Tibial nerve (tissue), 3 donors: ENCODE measurements around the gene FGA.

Experiments used
- CTCF ChIP-seq, 5 experiments: fragments of 200-600 bp in 3 of 5; fragments of 450-650 bp in 2 of 5; sonication (generic) in 3 of 5; IDR thresholded peaks; one replicate each; pipeline ENCODE4 v1.5.1; 2016 to 2019; ENCODE audit warnings: antibody characterized with exemption in 5 of 5, mild to moderate bottlenecking in 3 of 5, moderate library complexity in 2 of 5
- POLR2A ChIP-seq, 2 donors: fragments of 450-650 bp; IDR thresholded peaks; one replicate each; pipeline ENCODE4 v1.6.1; 2017; ENCODE audit warnings: antibody characterized with exemption in 2 of 2, mild to moderate bottlenecking in 2 of 2, moderate library complexity in 2 of 2

DNA sequence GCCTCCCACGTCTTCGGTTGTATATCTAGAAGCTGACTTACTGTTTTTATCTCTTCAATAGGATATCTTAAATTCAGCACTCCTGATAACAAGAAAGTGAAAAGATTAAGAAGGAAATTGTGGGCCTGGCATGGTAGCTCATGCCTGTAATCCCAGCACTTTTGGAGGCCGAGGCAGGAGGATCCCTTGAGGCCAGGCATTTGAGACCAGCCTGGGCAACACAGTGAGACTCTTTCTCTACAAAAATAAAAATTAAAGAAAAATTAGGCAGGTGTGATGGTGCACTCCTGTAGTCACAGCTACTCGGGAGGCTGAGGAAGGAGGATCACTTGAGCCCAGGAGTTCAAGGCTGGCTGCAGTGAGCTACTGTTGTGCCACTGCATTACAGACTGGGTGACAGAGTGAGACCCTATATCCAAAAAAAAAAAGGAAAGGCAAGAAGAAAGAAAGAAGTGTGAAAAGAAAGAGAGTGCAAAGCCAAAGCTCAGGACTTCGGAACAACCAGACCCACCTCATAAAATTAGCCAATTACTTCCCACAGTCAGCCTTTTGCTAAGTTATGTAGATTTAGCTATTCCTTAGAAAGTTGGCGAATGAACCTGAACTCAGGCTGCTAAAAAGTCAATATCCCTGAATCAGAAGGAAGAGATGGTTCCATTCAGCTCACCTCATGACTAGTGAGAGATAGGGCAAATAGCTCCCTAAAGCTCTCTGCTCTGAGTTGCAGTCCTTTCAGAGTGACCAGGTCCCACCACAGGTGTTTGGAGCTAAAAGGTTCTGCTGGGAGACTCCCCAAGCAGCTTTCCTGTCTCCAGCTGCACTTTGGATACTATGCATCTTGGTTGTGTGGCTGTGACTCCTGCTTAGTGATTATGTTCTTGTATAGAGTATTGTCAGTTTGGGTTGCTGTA, 12.7 kb upstream of the FGA start:
- TF ChIP-seq CTCF (IDR thresholded peaks at IDR 0.05): no peak
- no peak for TF ChIP-seq POLR2A (IDR thresholded peaks at IDR 0.05)
